Neutrophil (primary cell): ENCODE results near the gene TNRC6C.

ENCODE experiments used
- H3K27ac ChIP-seq: fragments of 200-600 bp; sonication (generic); 2 replicates; pipeline ENCODE4 v1.5.1; 2016; ENCODE audit warnings: mild to moderate bottlenecking, moderate library complexity
- H3K27me3 ChIP-seq: fragments of 200-600 bp; sonication (generic); 2 replicates; pipeline ENCODE4 v1.6.0; 2016; ENCODE audit warnings: mild to moderate bottlenecking
- H3K36me3 ChIP-seq: fragments of 200-600 bp; sonication (generic); 2 replicates; pipeline ENCODE4 v1.5.1; 2017
- H3K4me1 ChIP-seq, 2 experiments: fragments of 200-600 bp in 1 of 2; sonication (generic) in 1 of 2; 1 replicate in 1 of 2; 2 replicates in 1 of 2; pipeline versions ENCODE4 v1.5.1 to v1.6.1; 2013 to 2016; ENCODE audit warnings: low read depth in 1 of 2, low read length in 1 of 2, mild to moderate bottlenecking in 1 of 2, moderate library complexity in 1 of 2; ENCODE audit not compliant: control insufficient read depth in 1 of 2, insufficient read depth in 1 of 2
- H3K4me3 ChIP-seq, 2 experiments: fragments of 200-600 bp in 1 of 2; sonication (generic) in 1 of 2; 1 replicate in 1 of 2; 2 replicates in 1 of 2; pipeline ENCODE4 v1.5.1; 2013 to 2016; ENCODE audit warnings: low read depth in 1 of 2, low read length in 1 of 2, mild to moderate bottlenecking in 1 of 2, moderate library complexity in 1 of 2
- H3K9me3 ChIP-seq: fragments of 200-600 bp; sonication (generic); 2 replicates; pipeline ENCODE4 v1.5.1; 2016
- CTCF ChIP-seq: fragments of 200-600 bp; sonication (generic); IDR thresholded peaks from 2 replicates; pipeline ENCODE4 v1.5.1; 2016; ENCODE audit warnings: antibody characterized with exemption

TNRC6C gene

GRCh38 chr17:78127888-78128550 is 169.5 kb downstream of the TNRC6C start:
- TF ChIP-seq CTCF: no peak
- H3K27me3 ChIP-seq: no peaks in the 10 kb centered on the region
- peaks cover 38% of the 10 kb centered on the region for H3K36me3 ChIP-seq
- H3K9me3 ChIP-seq: no peaks in the 10 kb centered on the region
- peak overlapping the region; percentile 80 to 87 for H3K4me3 ChIP-seq
- H3K4me1 ChIP-seq: peaks cover 81 to 92% of the 10 kb centered on the region in 2 experiments
- peak overlapping the region; percentile 98 for H3K27ac ChIP-seq

GRCh38 chr17:78128551-78129350 is 170.2 kb downstream of the TNRC6C start, which contains the start of gene TMC6:
Gene TMC6, minus strand, starts transcription at chr17:78128755. Its CDS starts 1,923 bp downstream, at chr17:78126832.
- peak within 1 kb of the TSS; percentile 98 for H3K27ac ChIP-seq
- TF ChIP-seq CTCF: peak; percentile 12
- H3K27me3 ChIP-seq: no peaks in the 10 kb centered on the region

GRCh38 chr17:78129351-78130089 is 171.0 kb downstream of the TNRC6C start:
- TF ChIP-seq CTCF: no peak
- Histone ChIP-seq H3K4me1 (peaks cover 87 to 92% of the 10 kb centered on the region in 2 experiments), H3K27me3 (no peaks in the 10 kb centered on the region), H3K4me3 (peak overlapping the region; percentile 80 to 87), H3K27ac (peak overlapping the region; percentile 98), H3K36me3 (peaks cover 38% of the 10 kb centered on the region), H3K9me3 (no peaks in the 10 kb centered on the region)

More at GRCh38 chr17:78128551-78129350, 170.2 kb downstream of the TNRC6C start, which contains the start of gene TMC6:
- Histone ChIP-seq H3K4me1 (peaks cover 87 to 92% of the 10 kb centered on the region in 2 experiments), H3K4me3 (peak within 1 kb of the TSS; percentile 80 to 87), H3K9me3 (no peaks in the 10 kb centered on the region), H3K36me3 (peaks cover 38% of the 10 kb centered on the region)

- Histone ChIP-seq H3K4me1 (peaks cover 87 to 92% of the 10 kb centered on the region in 2 experiments), H3K27me3 (no peaks in the 10 kb centered on the region), H3K4me3 (peak overlapping the region; percentile 80 to 87)
Measured at GRCh38 chr17:78130090-78130436, 171.6 kb downstream of the TNRC6C start.

More at GRCh38 chr17:78130090-78130436, 171.6 kb downstream of the TNRC6C start:
- Histone ChIP-seq H3K27ac (peak overlapping the region; percentile 98), H3K9me3 (no peaks in the 10 kb centered on the region), H3K36me3 (peaks cover 38% of the 10 kb centered on the region)
- TF ChIP-seq CTCF: no peak
